GM13976 (cell line): ENCODE data around the gene LBHD2.

Source experiments
- DNase-seq: peaks from one replicate; pipeline ENCODE4 v3.0.0; 2012; ENCODE audit warnings: low spot score
- in situ Hi-C: fragments of 300-500 bp; cut with MboI; formaldehyde crosslinking; loops from one replicate; pipeline ENCODE4 v1.12.0; 2022; ENCODE audit warnings: low sequenced_read_pairs, mixed read lengths, inconsistent platforms; ENCODE audit not compliant: unreplicated experiment
- TF ChIP-seq, protein P1 (sequence below): IDR thresholded peaks from 2 replicates; pipeline ENCODE4 v1.5.1; 2012; ENCODE audit warnings: borderline replicate concordance, mild to moderate bottlenecking; ENCODE audit not compliant: insufficient read depth; ENCODE audit errors: extremely low read depth, missing control alignments, control extremely low read depth

LBHD2 gene

DNA sequence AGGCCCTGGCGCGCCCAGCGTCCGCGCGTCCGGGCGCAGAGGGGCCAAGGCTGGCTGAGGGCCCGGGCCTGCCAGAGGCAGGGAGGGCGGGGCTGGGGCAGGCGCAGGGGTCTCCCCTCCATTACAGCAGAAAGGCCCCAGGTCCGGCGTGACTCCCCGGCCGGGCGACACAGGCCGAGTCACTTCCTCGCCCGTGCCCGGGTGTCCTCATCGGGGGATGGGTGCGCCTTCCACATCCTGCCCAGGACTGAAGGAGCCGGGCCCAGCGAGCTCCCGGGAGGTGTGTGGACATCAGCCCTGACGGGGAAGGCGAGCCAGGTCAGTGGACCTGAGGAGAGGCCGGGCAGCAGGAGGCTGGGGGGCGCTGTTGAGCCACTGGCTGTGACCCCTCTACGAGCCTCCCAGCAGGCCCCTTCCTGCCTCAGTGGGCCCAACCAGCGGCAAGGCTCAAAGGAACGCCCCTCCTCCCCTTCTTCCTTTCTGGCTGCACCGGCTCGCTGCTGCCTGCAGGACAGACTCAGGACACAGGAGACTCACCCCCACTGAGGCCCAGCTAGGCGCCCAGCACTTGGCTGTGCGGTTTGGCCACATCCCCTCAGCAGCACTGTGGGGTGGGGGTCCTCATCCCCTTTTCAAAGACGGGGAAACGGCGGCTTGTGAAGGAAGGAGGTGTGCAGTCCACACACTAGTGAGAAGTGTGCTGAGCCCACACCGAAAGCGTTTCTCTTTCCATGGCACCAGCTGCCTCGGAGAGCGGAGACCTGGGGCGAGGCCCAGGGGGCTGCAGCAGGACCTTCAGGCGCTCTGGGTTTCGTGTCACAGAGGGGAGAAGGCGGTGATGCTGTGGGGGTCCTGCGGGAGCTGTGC is 39.9 kb downstream of the LBHD2 start:
- DNase-seq = peak; percentile 67
- TF ChIP-seq, protein P1, sequence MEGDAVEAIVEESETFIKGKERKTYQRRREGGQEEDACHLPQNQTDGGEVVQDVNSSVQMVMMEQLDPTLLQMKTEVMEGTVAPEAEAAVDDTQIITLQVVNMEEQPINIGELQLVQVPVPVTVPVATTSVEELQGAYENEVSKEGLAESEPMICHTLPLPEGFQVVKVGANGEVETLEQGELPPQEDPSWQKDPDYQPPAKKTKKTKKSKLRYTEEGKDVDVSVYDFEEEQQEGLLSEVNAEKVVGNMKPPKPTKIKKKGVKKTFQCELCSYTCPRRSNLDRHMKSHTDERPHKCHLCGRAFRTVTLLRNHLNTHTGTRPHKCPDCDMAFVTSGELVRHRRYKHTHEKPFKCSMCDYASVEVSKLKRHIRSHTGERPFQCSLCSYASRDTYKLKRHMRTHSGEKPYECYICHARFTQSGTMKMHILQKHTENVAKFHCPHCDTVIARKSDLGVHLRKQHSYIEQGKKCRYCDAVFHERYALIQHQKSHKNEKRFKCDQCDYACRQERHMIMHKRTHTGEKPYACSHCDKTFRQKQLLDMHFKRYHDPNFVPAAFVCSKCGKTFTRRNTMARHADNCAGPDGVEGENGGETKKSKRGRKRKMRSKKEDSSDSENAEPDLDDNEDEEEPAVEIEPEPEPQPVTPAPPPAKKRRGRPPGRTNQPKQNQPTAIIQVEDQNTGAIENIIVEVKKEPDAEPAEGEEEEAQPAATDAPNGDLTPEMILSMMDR = no peak
- in situ Hi-C loops = no loop called here

DNA sequence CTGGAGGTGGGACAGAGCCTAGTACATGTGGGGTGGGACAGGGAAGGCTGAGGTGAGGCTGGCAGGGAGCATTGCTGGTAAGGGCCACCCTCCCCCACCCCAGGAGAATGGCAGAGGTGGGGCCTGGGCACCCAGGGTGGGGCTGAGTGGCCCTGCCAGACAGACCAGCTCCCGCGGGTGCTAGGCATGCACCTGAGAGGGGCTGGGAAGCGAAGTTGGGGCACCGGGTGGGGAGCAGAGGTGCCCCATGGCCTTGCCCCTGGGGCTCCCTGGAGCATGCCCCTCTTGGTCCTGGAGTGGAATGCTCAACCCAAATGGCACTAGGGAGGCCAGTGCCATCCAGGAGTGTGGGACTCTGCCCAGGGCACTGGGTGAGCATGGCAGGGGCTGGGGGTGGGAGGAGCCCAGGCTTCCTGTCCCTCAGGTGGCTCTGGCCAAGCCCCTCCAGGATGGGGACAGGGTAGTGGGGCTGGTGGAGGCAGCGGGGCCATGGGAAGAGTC is 40.5 kb downstream of the LBHD2 start:
- in situ Hi-C loops = no loop called here
- no peak for DNase-seq
- TF ChIP-seq, protein P1 = no peak

DNA sequence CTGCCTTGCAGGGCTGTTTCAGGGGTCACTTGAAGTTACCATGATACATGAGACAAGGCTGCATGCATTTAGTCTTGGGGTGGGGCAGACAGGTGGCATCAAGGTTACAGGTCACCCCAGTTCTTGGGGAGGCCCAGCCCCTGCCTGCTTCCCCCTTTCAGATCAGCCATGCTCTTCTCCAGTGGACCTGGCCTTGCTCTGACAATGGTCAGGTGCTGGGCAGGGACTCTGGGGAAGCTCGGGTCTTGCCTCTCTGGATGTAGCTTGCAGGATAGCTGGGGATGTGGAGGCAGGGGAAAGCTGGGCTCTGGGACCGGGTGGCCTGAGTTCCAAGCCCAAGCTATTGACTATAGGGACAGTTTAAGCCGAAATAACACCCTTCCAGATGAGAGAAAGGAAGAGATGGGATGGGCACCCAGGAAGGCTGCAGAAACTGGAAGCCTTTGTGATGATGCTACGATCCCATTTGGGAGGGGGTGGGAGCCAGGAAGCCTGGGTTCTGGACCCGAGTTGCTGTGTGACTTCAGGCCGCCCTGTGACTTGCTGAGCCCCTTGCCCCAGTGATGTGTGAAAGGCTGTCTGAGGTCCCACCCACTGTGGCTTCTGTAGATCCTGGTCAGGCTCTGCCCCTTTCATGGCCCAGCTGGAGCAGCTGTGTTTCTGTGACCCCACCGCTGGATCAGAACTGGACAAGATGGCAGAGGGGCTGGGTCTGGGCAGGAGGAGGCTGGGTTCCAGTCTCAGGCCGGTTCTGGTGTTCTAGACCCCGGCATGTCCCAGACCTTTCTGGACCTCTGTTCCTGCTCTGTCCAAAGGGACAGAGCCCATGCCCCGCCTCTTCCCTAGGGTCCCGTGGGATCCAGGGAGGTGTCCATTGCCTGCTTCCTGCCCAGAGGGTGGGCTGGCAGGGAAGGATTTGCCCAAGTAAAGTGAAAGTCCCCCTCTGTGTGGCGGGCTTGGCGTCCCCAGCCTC is 41.4 kb downstream of the LBHD2 start:
- no peak for DNase-seq
- TF ChIP-seq, protein P1 = no peak
- in situ Hi-C loops = no loop called here

DNA sequence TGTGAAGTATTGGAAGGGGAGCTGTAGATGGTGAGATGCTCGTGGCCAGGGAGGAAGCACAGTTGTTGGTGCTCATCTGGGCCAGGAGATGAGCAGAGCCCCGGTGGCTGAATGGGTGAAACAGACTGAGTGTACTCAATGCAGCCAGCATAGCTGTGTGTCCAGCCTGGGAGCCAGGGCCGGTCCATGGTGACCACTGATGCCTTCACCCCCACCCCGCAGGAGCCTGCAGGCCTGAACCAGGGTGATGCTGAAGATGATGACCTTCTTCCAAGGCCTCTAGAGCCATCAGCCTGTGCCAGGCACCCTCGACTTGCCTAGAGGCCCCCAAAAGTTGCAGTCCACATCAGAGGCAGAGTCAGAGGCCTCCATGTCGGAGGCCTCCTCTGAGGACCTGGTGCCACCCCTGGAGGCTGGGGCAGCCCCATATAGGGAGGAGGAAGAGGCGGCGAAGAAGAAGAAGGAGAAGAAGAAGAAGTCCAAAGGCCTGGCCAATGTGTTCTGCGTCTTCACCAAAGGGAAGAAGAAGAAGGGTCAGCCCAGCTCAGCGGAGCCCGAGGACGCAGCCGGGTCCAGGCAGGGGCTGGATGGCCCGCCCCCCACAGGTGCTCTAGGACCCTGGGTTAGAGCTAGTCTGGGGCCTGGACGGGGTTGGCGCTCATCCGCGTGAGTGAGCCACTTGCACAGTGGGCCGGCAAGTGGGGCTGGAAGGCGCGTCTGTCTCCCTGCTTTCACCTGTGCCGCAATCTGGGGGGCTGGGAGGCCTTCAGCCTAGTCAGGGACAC is 42.3 kb downstream of the LBHD2 start:
- in situ Hi-C loops = no loop called here
- DNase-seq = no peak
- TF ChIP-seq, protein P1 = no peak

DNA sequence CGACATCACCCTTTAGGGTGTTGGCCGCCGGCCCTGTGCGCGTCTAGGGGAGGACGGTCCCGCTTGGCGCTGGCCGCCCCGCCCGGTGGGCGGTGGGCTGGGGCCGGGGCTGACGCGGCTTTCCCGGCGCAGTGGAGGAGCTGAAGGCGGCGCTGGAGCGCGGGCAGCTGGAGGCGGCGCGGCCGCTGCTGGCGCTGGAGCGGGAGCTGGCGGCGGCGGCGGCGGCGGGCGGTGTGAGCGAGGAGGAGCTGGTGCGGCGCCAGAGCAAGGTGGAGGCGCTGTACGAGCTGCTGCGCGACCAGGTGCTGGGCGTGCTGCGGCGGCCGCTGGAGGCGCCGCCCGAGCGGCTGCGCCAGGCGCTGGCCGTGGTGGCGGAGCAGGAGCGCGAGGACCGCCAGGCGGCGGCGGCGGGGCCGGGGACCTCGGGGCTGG is 42.9 kb downstream of the LBHD2 start:
- in situ Hi-C loops = no loop called here
- TF ChIP-seq, protein P1 = no peak

DNA sequence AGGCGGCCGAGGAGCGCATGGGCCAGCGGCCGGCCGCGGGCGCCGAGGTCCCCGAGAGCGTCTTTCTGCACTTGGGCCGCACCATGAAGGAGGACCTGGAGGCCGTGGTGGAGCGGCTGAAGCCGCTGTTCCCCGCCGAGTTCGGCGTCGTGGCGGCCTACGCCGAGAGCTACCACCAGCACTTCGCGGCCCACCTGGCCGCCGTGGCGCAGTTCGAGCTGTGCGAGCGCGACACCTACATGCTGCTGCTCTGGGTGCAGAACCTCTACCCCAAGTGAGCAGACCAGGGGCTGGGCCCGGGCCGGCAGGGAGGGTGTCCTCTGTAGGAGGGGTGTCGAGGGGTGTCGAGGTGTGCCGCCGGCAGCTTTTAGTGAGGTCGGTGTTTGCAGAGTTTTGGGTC is 43.3 kb downstream of the LBHD2 start:
- in situ Hi-C loops = no loop called here
- TF ChIP-seq, protein P1 = no peak

More for the DNA sequence above, 42.9 kb downstream of the LBHD2 start:
- no peak for DNase-seq

More for the DNA sequence above, 43.3 kb downstream of the LBHD2 start:
- DNase-seq = no peak
